Upper lobe of left lung (tissue), 6 donors: ENCODE results near the gene RAB11FIP2. TPM values are rescaled to one million over a fixed set of nuclear protein-coding genes. Genes with fewer than 3 reads are reported as not detected.

Source experiments
- ATAC-seq, 2 donors: fragments of 200-7000 bp; cut with Tn5 transposase; one replicate each; pipeline ENCODE4 v1.9.1; 2022; ENCODE audit warnings: mild to moderate bottlenecking in 2 of 2, moderate library complexity in 2 of 2; ENCODE audit not compliant: low FRiP score in 2 of 2
- DNase-seq, 2 donors: peaks; one replicate each; pipeline ENCODE4 v3.0.0-alpha.2; 2019 to 2020
- H3K27ac ChIP-seq, 4 donors: fragments of 200-600 bp; sonication (generic); one replicate each; pipeline ENCODE4 v1.5.1; 2016 to 2019
- H3K27me3 ChIP-seq, 4 donors: fragments of 200-600 bp; sonication (generic); one replicate each; pipeline ENCODE4 v1.5.1; 2017 to 2019
- H3K36me3 ChIP-seq, 4 donors: fragments of 200-600 bp; sonication (generic); one replicate each; pipeline ENCODE4 v1.5.1; 2016 to 2019
- H3K4me1 ChIP-seq, 4 donors: fragments of 200-600 bp; sonication (generic); one replicate each; pipeline ENCODE4 v1.5.1; 2018 to 2019
- H3K4me3 ChIP-seq, 4 donors: fragments of 200-600 bp; sonication (generic); one replicate each; pipeline ENCODE4 v1.5.1; 2017 to 2019; ENCODE audit warnings: mild to moderate bottlenecking in 2 of 4, moderate library complexity in 1 of 4
- H3K9me3 ChIP-seq, 4 donors: fragments of 200-600 bp; sonication (generic); one replicate each; pipeline ENCODE4 v1.5.1; 2018 to 2019
- EP300 ChIP-seq, 4 donors: sonication (generic); formaldehyde crosslinking; IDR thresholded peaks; one replicate each; pipeline ENCODE4 v1.5.1; 2017; ENCODE audit warnings: antibody characterized with exemption in 4 of 4, control low read depth in 2 of 4
- POLR2A ChIP-seq, 4 donors: fragments of 450-650 bp; IDR thresholded peaks; one replicate each; pipeline ENCODE4 v1.5.1; 2016 to 2017; ENCODE audit warnings: antibody characterized with exemption in 4 of 4, mild to moderate bottlenecking in 2 of 4
- POLR2AphosphoS5 ChIP-seq, 2 donors: sonication (generic); formaldehyde crosslinking; IDR thresholded peaks; one replicate each; pipeline ENCODE4 v1.5.1; 2017; ENCODE audit warnings: antibody characterized with exemption in 2 of 2
- whole genome bisulfite sequencing, 2 donors: methylation state at CpG; one replicate each; pipeline ENCODE4 v1.1.5; 2017 to 2018; 5-methylcytosine and 5-hydroxymethylcytosine counted together
- total RNA-seq, 6 donors: library from RNA; depleted of rRNA in 4 of 6; stranded (reverse); fragments of >200 nt in 4 of 6; gene quantifications; one replicate each; pipeline versions ENCODE4 v1.1.0 to v1.2.1, GENCODE V29; 2016 to 2021
- TF ChIP-seq, protein P1 (sequence below), 6 experiments: fragments of 450-650 bp in 4 of 6; fragments of 200-600 bp in 2 of 6; sonication (generic) in 2 of 6; IDR thresholded peaks; one replicate each; pipeline ENCODE4 v1.5.1; 2016 to 2019; ENCODE audit warnings: antibody characterized with exemption in 6 of 6
- donor health status: DM: no; HTN: no; CAD: no; lungs with moderate emphysema.
- donor health status: DM: no; HTN: yes; CAD: no; lungs with severe emphysema.

RAB11FIP2 gene
- total RNA-seq, 6 donors from 2014 or later = 12.9 to 66.4 (median 31.0) TPM

DNA sequence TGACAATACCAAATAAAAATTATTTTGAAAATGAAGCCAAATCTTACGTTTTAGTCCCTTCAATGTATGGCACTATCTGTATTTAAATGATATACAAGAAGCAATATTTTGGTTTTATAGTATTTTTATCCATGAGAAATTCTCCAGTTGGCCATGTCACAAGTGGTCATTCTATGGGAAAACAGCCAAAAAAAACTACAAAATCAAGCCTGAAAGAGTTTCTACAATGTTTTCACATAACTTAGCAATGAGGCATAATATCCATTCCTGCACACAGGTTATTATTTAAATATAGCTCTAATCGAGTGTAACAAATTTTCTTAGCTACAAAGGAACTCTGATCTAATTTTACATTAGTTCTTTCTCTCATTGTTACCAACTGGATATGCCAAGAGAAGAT is 5.4 kb downstream of the RAB11FIP2 start:
- Histone ChIP-seq H3K27ac (no peak overlapping the region), H3K9me3 (no peaks in the 10 kb centered on the region), H3K4me1 (peaks cover 33 to 38% (median 33%) of the 10 kb centered on the region in 4 donors), H3K4me3 (no peak overlapping the region), H3K36me3 (peaks cover 0 to 8% (median 0%) of the 10 kb centered on the region in 4 donors), H3K27me3 (no peaks in the 10 kb centered on the region)
- ATAC-seq = no peak
- DNase-seq = no peak
- 68 to 83% methylated on average over 2 of the region's 2 CpGs for WGBS, 2 donors
- TF ChIP-seq, protein P1, sequence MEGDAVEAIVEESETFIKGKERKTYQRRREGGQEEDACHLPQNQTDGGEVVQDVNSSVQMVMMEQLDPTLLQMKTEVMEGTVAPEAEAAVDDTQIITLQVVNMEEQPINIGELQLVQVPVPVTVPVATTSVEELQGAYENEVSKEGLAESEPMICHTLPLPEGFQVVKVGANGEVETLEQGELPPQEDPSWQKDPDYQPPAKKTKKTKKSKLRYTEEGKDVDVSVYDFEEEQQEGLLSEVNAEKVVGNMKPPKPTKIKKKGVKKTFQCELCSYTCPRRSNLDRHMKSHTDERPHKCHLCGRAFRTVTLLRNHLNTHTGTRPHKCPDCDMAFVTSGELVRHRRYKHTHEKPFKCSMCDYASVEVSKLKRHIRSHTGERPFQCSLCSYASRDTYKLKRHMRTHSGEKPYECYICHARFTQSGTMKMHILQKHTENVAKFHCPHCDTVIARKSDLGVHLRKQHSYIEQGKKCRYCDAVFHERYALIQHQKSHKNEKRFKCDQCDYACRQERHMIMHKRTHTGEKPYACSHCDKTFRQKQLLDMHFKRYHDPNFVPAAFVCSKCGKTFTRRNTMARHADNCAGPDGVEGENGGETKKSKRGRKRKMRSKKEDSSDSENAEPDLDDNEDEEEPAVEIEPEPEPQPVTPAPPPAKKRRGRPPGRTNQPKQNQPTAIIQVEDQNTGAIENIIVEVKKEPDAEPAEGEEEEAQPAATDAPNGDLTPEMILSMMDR (IDR thresholded peaks at IDR 0.05) = no peak
- TF ChIP-seq POLR2A (IDR thresholded peaks at IDR 0.05) = no peak
- no peak for TF ChIP-seq EP300 (IDR thresholded peaks at IDR 0.05)
- no peak for TF ChIP-seq POLR2AphosphoS5 (IDR thresholded peaks at IDR 0.05)

DNA sequence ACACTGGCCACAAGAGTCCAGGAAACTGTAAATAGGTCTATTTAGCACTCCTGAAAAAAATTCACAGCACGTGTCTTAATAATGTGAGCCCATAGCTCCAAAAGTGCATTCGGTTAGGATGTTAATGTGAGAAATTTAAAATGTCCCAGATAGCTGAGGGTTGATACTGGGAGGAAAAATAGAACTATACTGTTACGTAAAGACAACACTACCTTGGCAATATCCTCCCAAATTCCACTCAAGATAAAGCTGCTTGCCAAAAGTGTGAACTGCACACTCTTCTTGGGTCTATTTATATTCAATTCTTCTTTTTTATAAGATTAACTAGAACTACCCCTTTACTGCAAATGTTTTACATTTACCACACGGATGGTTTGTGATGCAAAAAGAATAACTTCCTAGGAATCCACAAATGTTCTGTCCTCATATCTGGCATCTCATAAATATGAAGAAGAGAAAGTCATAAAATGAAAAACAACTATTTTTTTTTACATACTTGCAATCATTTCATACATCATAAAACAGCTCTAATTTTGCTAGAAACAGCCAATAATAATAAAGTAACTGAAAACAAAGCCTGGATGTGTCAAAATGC is 10.4 kb downstream of the RAB11FIP2 start:
- WGBS, 2 donors = 42 to 68% methylated on average over 4 of the region's 4 CpGs
- peaks cover 4 to 23% (median 15%) of the 10 kb centered on the region in 4 donors for H3K4me1 ChIP-seq
- H3K27ac ChIP-seq = peak overlapping the region; percentile 19 to 59 (median 57)
- H3K4me3 ChIP-seq = no peak overlapping the region
- ATAC-seq (no peak), DNase-seq (no peak)
- peaks cover 0 to 29% (median 0%) of the 10 kb centered on the region in 4 donors for H3K36me3 ChIP-seq
- no peaks in the 10 kb centered on the region for H3K27me3 ChIP-seq
- no peaks in the 10 kb centered on the region for H3K9me3 ChIP-seq
- TF ChIP-seq POLR2AphosphoS5 (IDR thresholded peaks at IDR 0.05) = no peak
- TF ChIP-seq EP300 (IDR thresholded peaks at IDR 0.05) = no peak
- TF ChIP-seq POLR2A (IDR thresholded peaks at IDR 0.05) = no peak
- TF ChIP-seq, protein P1 (IDR thresholded peaks at IDR 0.05) = no peak

DNA sequence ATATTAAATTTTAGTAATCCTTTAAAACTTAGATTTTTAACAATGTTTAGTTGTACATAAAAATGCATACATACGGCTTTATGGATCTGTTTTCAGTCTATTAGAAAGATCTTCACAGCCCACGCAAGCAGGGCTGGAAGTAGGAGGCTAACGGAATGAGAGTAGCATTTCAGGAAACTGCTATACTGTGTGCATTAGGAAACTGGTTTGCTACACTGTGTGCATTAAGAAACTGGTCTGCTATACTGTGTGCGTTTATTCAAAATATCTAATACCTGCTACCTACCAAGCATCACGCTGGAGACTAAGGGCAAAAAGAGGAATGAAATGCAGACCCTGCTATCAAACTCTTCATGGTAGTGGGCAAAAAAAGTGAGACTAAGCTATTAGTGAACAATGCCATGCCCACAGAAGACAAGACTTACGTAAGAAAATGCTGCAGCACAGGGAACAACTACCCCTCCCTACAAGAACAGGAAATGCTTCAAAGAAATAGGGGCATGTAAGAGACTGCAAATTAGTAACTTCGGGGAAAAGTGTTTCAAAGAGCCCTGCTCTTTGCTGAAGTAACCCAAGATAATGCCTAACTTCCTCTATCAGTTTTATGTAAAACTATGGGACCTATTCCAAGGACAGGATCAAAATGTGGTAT is 11.3 kb downstream of the RAB11FIP2 start:
- no peaks in the 10 kb centered on the region for H3K9me3 ChIP-seq
- H3K4me1 ChIP-seq = peaks cover 4 to 21% (median 13%) of the 10 kb centered on the region in 4 donors
- H3K27me3 ChIP-seq = no peaks in the 10 kb centered on the region
- H3K36me3 ChIP-seq = peaks cover 0 to 29% (median 0%) of the 10 kb centered on the region in 4 donors
- peak; percentile 73 to 81 for ATAC-seq
- WGBS, 2 donors = 64 to 65% methylated on average over 7 of the region's 7 CpGs
- no peak for TF ChIP-seq POLR2AphosphoS5 (IDR thresholded peaks at IDR 0.05)
- TF ChIP-seq EP300 (IDR thresholded peaks at IDR 0.05) = peak in 1 of 4 donors; percentile 42
- DNase-seq = no peak
- no peak overlapping the region for H3K4me3 ChIP-seq
- peak overlapping the region; percentile 19 to 59 (median 57) for H3K27ac ChIP-seq

DNA sequence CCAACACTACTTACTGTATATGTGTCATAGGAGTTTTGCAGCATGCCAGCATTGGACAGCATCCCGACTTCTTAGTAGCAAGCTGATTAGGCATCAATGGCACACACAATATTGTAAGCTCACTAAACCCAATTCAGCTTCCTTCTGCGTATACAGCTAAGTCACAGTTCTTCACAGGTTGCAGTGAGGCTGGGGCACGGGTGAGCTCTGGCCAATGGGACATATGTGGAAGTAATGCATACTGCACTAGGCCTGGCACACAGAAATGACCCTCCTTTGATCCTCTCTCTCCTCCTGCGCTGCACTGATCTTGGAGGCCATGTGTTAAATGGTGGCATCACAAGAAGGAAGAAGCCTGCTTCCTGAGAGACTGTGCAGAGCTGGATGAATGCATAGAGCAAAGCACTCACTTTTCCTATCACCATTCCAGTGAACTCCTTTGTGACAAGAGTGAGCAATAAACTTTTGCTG is 11.9 kb downstream of the RAB11FIP2 start:
- ATAC-seq = peak; percentile 39 to 49
- Histone ChIP-seq H3K9me3 (no peaks in the 10 kb centered on the region), H3K27me3 (no peaks in the 10 kb centered on the region), H3K4me1 (peaks cover 4 to 21% (median 13%) of the 10 kb centered on the region in 4 donors), H3K36me3 (peaks cover 0 to 29% (median 0%) of the 10 kb centered on the region in 4 donors), H3K27ac (peak overlapping the region; percentile 19 to 59 (median 52)), H3K4me3 (no peak overlapping the region)
- 65 to 72% methylated on average over 4 of the region's 4 CpGs for WGBS, 2 donors
- no peak for TF ChIP-seq EP300 (IDR thresholded peaks at IDR 0.05)
- TF ChIP-seq POLR2AphosphoS5 (IDR thresholded peaks at IDR 0.05) = no peak
- TF ChIP-seq, protein P1 (IDR thresholded peaks at IDR 0.05) = no peak
- TF ChIP-seq POLR2A (IDR thresholded peaks at IDR 0.05) = no peak
- peak in 1 of 2 donors; percentile 26 for DNase-seq

DNA sequence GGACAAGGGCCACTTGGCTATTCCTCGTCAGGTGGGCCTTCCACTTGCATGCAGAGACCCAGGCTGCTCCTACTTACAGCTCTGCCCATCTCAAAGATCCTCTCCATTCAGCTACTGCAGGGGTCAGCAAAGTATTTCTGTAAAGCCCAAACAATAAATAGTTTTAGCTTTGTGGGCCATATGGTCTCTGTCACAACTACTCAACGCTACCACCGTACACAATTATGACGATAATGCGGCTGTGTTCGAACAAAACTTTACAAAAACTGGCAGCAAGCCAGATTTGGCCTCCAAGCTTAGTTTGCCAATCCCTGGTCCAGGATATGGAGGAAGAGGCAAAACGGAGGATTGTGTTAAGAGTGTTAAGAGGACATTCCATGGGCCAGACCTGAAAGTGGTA is 12.8 kb downstream of the RAB11FIP2 start:
- WGBS, 2 donors = 49 to 54% methylated on average over 7 of the region's 7 CpGs
- Histone ChIP-seq H3K9me3 (no peaks in the 10 kb centered on the region), H3K36me3 (peaks cover 0 to 23% (median 0%) of the 10 kb centered on the region in 4 donors), H3K4me1 (peaks cover 5 to 21% (median 13%) of the 10 kb centered on the region in 4 donors), H3K27ac (no peak overlapping the region), H3K27me3 (no peaks in the 10 kb centered on the region), H3K4me3 (no peak overlapping the region)
- DNase-seq (no peak), ATAC-seq (no peak)
- no peak for TF ChIP-seq POLR2A (IDR thresholded peaks at IDR 0.05)
- TF ChIP-seq, protein P1 (IDR thresholded peaks at IDR 0.05) = no peak
- TF ChIP-seq EP300 (IDR thresholded peaks at IDR 0.05) = no peak
- TF ChIP-seq POLR2AphosphoS5 (IDR thresholded peaks at IDR 0.05) = no peak
